ENCODE data around the gene PAPPA.
A peak's percentile ranks its signal among the peaks of the same experiment; 100 is the strongest.

PAPPA gene

GRCh38 chr9:116394894-116395698 lies 241.5 kb downstream of the PAPPA start:
- H3K56ac ChIP-seq (ENCODE audit: low read length): no peak overlapping the region
- H3K4me2 ChIP-seq (ENCODE audit: low read length): no peak overlapping the region
- no peak overlapping the region for H2BK5ac ChIP-seq (ENCODE audit: low read length)
- no peak overlapping the region for H3K18ac ChIP-seq (ENCODE audit: low read length)
- H3K79me2 ChIP-seq (ENCODE audit: control insufficient read depth, insufficient read depth, low read length): no peaks in the 10 kb centered on the region
- H3K9ac ChIP-seq (ENCODE audit: low read length): no peak overlapping the region
- H3K27ac ChIP-seq (ENCODE audit: low read depth, low read length): no peak overlapping the region
- no peaks in the 10 kb centered on the region for H3K79me1 ChIP-seq (ENCODE audit: low read length)
- H2BK15ac ChIP-seq (replicated peaks; ENCODE audit: low read depth): no peak overlapping the region
- no peaks in the 10 kb centered on the region for H3K36me3 ChIP-seq (ENCODE audit: control insufficient read depth, insufficient read depth, low read length)
- H3K27me3 ChIP-seq (ENCODE audit: insufficient read depth, low read length, poor library complexity): no peaks in the 10 kb centered on the region
- no peak overlapping the region for H4K5ac ChIP-seq (ENCODE audit: low read length)
- no peak overlapping the region for H4K8ac ChIP-seq (ENCODE audit: low read depth, low read length)
- H3K4me3 ChIP-seq (ENCODE audit: low read length): no peak overlapping the region
- WGBS (ENCODE audit: extremely low coverage, insufficient coverage, low lambda C conversion rate): no CpG with 5 or more reads among the region's 5 CpGs
- H2AK5ac ChIP-seq (ENCODE audit: low read length): no peak overlapping the region
- no peak overlapping the region for H2BK120ac ChIP-seq (ENCODE audit: low read depth, low read length)
- H3K4me1 ChIP-seq (ENCODE audit: control insufficient read depth, low read depth, low read length): no peaks in the 10 kb centered on the region
- H3K23ac ChIP-seq (ENCODE audit: low read length): no peak overlapping the region
- no peak overlapping the region for H3K4ac ChIP-seq (ENCODE audit: low read depth, low read length)
- peak; percentile 57 for DNase-seq

- Histone ChIP-seq H3K9ac (ENCODE audit: low read length) (no peak overlapping the region), H3K18ac (ENCODE audit: low read length) (no peak overlapping the region), H2BK120ac (ENCODE audit: low read depth, low read length) (no peak overlapping the region), H3K4me1 (ENCODE audit: control insufficient read depth, low read depth, low read length) (no peaks in the 10 kb centered on the region), H3K56ac (ENCODE audit: low read length) (no peak overlapping the region), H3K23ac (ENCODE audit: low read length) (no peak overlapping the region), H3K27me3 (ENCODE audit: insufficient read depth, low read length, poor library complexity) (no peaks in the 10 kb centered on the region), H2BK5ac (ENCODE audit: low read length) (no peak overlapping the region), H4K5ac (ENCODE audit: low read length) (no peak overlapping the region), H3K79me2 (ENCODE audit: control insufficient read depth, insufficient read depth, low read length) (no peaks in the 10 kb centered on the region), H4K8ac (ENCODE audit: low read depth, low read length) (no peak overlapping the region), H3K4me3 (ENCODE audit: low read length) (no peak overlapping the region), H3K4ac (ENCODE audit: low read depth, low read length) (no peak overlapping the region), H3K79me1 (ENCODE audit: low read length) (no peaks in the 10 kb centered on the region), H2BK15ac (replicated peaks; ENCODE audit: low read depth) (no peak overlapping the region), H3K4me2 (ENCODE audit: low read length) (no peak overlapping the region), H3K27ac (ENCODE audit: low read depth, low read length) (no peak overlapping the region), H3K36me3 (ENCODE audit: control insufficient read depth, insufficient read depth, low read length) (no peaks in the 10 kb centered on the region), H2AK5ac (ENCODE audit: low read length) (no peak overlapping the region)
- WGBS (ENCODE audit: extremely low coverage, insufficient coverage, low lambda C conversion rate): no CpG with 5 or more reads among the region's 3 CpGs
- DNase-seq: no peak
Observed at GRCh38 chr9:116395699-116396037, 242.1 kb downstream of the PAPPA start.

- Histone ChIP-seq H2AK5ac (ENCODE audit: low read length) (no peak overlapping the region), H2BK120ac (ENCODE audit: low read depth, low read length) (no peak overlapping the region), H3K4ac (ENCODE audit: low read depth, low read length) (no peak overlapping the region), H3K27ac (ENCODE audit: low read depth, low read length) (no peak overlapping the region), H3K79me1 (ENCODE audit: low read length) (no peaks in the 10 kb centered on the region), H3K18ac (ENCODE audit: low read length) (no peak overlapping the region), H3K27me3 (ENCODE audit: insufficient read depth, low read length, poor library complexity) (no peaks in the 10 kb centered on the region), H3K4me3 (ENCODE audit: low read length) (no peak overlapping the region), H3K56ac (ENCODE audit: low read length) (no peak overlapping the region), H3K4me2 (ENCODE audit: low read length) (no peak overlapping the region), H4K5ac (ENCODE audit: low read length) (no peak overlapping the region), H3K4me1 (ENCODE audit: control insufficient read depth, low read depth, low read length) (no peaks in the 10 kb centered on the region), H3K23ac (ENCODE audit: low read length) (no peak overlapping the region), H4K8ac (ENCODE audit: low read depth, low read length) (no peak overlapping the region), H2BK5ac (ENCODE audit: low read length) (no peak overlapping the region), H3K79me2 (ENCODE audit: control insufficient read depth, insufficient read depth, low read length) (no peaks in the 10 kb centered on the region), H3K36me3 (ENCODE audit: control insufficient read depth, insufficient read depth, low read length) (no peaks in the 10 kb centered on the region), H2BK15ac (replicated peaks; ENCODE audit: low read depth) (no peak overlapping the region), H3K9ac (ENCODE audit: low read length) (no peak overlapping the region)
- DNase-seq: no peak
Observed at GRCh38 chr9:116403171-116403570, 249.6 kb downstream of the PAPPA start.

DNA sequence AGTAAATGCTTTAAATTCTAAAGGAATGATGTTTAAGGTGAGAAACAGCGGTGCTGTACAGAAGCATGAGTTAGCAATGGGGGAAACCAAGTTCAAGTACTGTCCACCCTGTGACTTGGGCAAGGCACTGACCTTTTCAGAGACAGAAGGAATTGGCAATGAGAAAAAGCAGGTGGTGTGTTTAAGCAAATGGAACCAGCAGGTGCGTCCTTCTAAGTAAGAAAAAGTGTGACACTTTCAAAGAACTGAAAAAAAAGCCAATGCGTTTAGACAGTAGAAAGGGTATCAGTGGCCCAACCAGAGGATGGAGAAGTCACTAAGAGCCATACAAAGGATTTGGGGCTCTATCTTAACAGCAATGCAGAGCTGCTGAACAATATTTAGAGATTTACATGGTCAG lies 250.6 kb downstream of the PAPPA start:
- no peak overlapping the region for H3K18ac ChIP-seq (ENCODE audit: low read length)
- H3K56ac ChIP-seq (ENCODE audit: low read length): no peak overlapping the region
- no peaks in the 10 kb centered on the region for H3K4me1 ChIP-seq (ENCODE audit: control insufficient read depth, low read depth, low read length)
- H4K8ac ChIP-seq (ENCODE audit: low read depth, low read length): no peak overlapping the region
- H3K27ac ChIP-seq (ENCODE audit: low read depth, low read length): no peak overlapping the region
- H3K27me3 ChIP-seq (ENCODE audit: insufficient read depth, low read length, poor library complexity): no peaks in the 10 kb centered on the region
- H2AK5ac ChIP-seq (ENCODE audit: low read length): no peak overlapping the region
- H3K4me2 ChIP-seq (ENCODE audit: low read length): no peak overlapping the region
- H3K36me3 ChIP-seq (ENCODE audit: control insufficient read depth, insufficient read depth, low read length): no peaks in the 10 kb centered on the region
- no CpG with 5 or more reads among the region's 3 CpGs for WGBS (ENCODE audit: extremely low coverage, insufficient coverage, low lambda C conversion rate)
- H4K5ac ChIP-seq (ENCODE audit: low read length): no peak overlapping the region
- no peaks in the 10 kb centered on the region for H3K79me2 ChIP-seq (ENCODE audit: control insufficient read depth, insufficient read depth, low read length)
- H3K4me3 ChIP-seq (ENCODE audit: low read length): no peak overlapping the region
- H2BK15ac ChIP-seq (replicated peaks; ENCODE audit: low read depth): no peak overlapping the region
- H2BK5ac ChIP-seq (ENCODE audit: low read length): no peak overlapping the region
- H3K4ac ChIP-seq (ENCODE audit: low read depth, low read length): no peak overlapping the region
- no peaks in the 10 kb centered on the region for H3K79me1 ChIP-seq (ENCODE audit: low read length)
- no peak for DNase-seq
- H3K9ac ChIP-seq (ENCODE audit: low read length): no peak overlapping the region
- H2BK120ac ChIP-seq (ENCODE audit: low read depth, low read length): no peak overlapping the region
- no peak overlapping the region for H3K23ac ChIP-seq (ENCODE audit: low read length)

DNA sequence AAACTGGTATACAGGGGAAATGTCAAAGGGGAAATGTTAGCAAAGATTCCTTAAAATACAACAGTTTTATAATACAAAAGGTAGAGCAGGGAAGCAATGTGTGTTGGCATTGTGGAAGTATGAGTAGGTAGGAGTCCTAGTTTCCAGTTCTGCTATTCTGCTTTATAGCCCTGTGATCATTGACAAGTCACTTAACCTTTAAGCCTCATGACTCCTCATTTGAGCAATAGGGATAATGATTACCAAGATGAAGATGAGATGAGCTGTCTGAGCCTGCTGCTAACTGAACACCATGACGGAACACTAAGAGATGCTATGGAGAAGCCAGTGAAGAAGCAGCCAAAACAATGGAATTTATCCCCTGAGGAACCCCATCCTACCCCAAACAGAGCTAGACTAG lies 251.7 kb downstream of the PAPPA start:
- DNase-seq: no peak
- Histone ChIP-seq H2BK5ac (ENCODE audit: low read length) (no peak overlapping the region), H3K27ac (ENCODE audit: low read depth, low read length) (no peak overlapping the region), H3K27me3 (ENCODE audit: insufficient read depth, low read length, poor library complexity) (no peaks in the 10 kb centered on the region), H3K4me2 (ENCODE audit: low read length) (no peak overlapping the region), H3K79me2 (ENCODE audit: control insufficient read depth, insufficient read depth, low read length) (no peaks in the 10 kb centered on the region), H3K9ac (ENCODE audit: low read length) (no peak overlapping the region), H3K56ac (ENCODE audit: low read length) (no peak overlapping the region), H3K4me3 (ENCODE audit: low read length) (no peak overlapping the region), H3K23ac (ENCODE audit: low read length) (no peak overlapping the region), H3K79me1 (ENCODE audit: low read length) (no peaks in the 10 kb centered on the region), H3K18ac (ENCODE audit: low read length) (no peak overlapping the region), H2BK120ac (ENCODE audit: low read depth, low read length) (no peak overlapping the region), H3K4ac (ENCODE audit: low read depth, low read length) (no peak overlapping the region), H3K4me1 (ENCODE audit: control insufficient read depth, low read depth, low read length) (no peaks in the 10 kb centered on the region), H4K5ac (ENCODE audit: low read length) (no peak overlapping the region), H2AK5ac (ENCODE audit: low read length) (no peak overlapping the region), H2BK15ac (replicated peaks; ENCODE audit: low read depth) (no peak overlapping the region), H4K8ac (ENCODE audit: low read depth, low read length) (no peak overlapping the region), H3K36me3 (ENCODE audit: control insufficient read depth, insufficient read depth, low read length) (no peaks in the 10 kb centered on the region)
- WGBS (ENCODE audit: extremely low coverage, insufficient coverage, low lambda C conversion rate): no CpG with 5 or more reads among the region's 1 CpG

DNA sequence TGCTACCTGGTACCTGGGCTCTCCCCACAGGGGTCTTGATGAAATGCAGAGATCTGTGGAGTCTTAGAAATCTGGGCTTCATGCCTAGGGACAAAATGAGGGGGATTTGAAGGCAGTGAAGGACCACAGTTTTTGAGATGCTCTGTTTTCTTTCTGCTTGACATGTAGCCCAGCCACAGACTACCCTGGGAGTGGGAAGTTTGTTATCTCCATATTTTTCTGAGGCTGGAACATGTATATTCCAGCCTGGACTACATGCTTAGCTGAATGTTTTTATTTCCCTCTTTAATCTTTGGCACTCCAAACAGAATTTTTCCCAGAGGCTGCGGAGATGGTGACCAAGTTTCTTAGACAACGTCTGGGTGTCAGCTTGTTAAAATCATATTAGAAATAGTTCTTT lies 252.9 kb downstream of the PAPPA start:
- H3K27me3 ChIP-seq (ENCODE audit: insufficient read depth, low read length, poor library complexity): no peaks in the 10 kb centered on the region
- H2BK15ac ChIP-seq (replicated peaks; ENCODE audit: low read depth): no peak overlapping the region
- H3K79me2 ChIP-seq (ENCODE audit: control insufficient read depth, insufficient read depth, low read length): no peaks in the 10 kb centered on the region
- H2AK5ac ChIP-seq (ENCODE audit: low read length): no peak overlapping the region
- no peaks in the 10 kb centered on the region for H3K4me1 ChIP-seq (ENCODE audit: control insufficient read depth, low read depth, low read length)
- no peak overlapping the region for H2BK120ac ChIP-seq (ENCODE audit: low read depth, low read length)
- no peak overlapping the region for H3K18ac ChIP-seq (ENCODE audit: low read length)
- no peak overlapping the region for H4K5ac ChIP-seq (ENCODE audit: low read length)
- no peak overlapping the region for H3K9ac ChIP-seq (ENCODE audit: low read length)
- DNase-seq: no peak
- H3K23ac ChIP-seq (ENCODE audit: low read length): no peak overlapping the region
- no peak overlapping the region for H3K4me3 ChIP-seq (ENCODE audit: low read length)
- H3K56ac ChIP-seq (ENCODE audit: low read length): no peak overlapping the region
- WGBS (ENCODE audit: extremely low coverage, insufficient coverage, low lambda C conversion rate): no CpG with 5 or more reads among the region's 2 CpGs
- H3K27ac ChIP-seq (ENCODE audit: low read depth, low read length): no peak overlapping the region
- H2BK5ac ChIP-seq (ENCODE audit: low read length): no peak overlapping the region
- H3K79me1 ChIP-seq (ENCODE audit: low read length): no peaks in the 10 kb centered on the region
- H4K8ac ChIP-seq (ENCODE audit: low read depth, low read length): no peak overlapping the region
- no peak overlapping the region for H3K4ac ChIP-seq (ENCODE audit: low read depth, low read length)
- H3K36me3 ChIP-seq (ENCODE audit: control insufficient read depth, insufficient read depth, low read length): no peaks in the 10 kb centered on the region
- no peak overlapping the region for H3K4me2 ChIP-seq (ENCODE audit: low read length)

All from mesendoderm (in vitro differentiated cells).